ENCODE results near the gene TRIM36. TPM values are rescaled to one million over a fixed set of nuclear protein-coding genes. Genes with fewer than 3 reads are reported as not detected.

The TRIM36 gene
- 0.38 and 0.49 TPM in 2 replicates for total RNA-seq

GRCh38 chr5:115169487-115170133 lies at the start of gene TRIM36:
TSS of gene TRIM36 (minus strand) at chr5:115169908. CDS start at chr5:115169634, 274 bp downstream.

Other genes with a start within 250 kb of the TRIM36 start
- gene PGGT1B, start 93.0 kb upstream of the TRIM36 start, total RNA-seq = 9.6 and 26.6 TPM in 2 replicates
- 4.0 and 5.0 TPM in 2 replicates for gene CCDC112, start 126.7 kb upstream of the TRIM36 start, total RNA-seq